Measurements from ENCODE around the gene KIF3B.
"Not testable (repeated sequence)": the region's sequence is repeated elsewhere in the genome, so short reads cannot be mapped to it uniquely, and the experiment has no call there.

Gene KIF3B

GRCh38 chr20:32333988-32334885 is 56.8 kb downstream of the KIF3B start:
- CTCF ChIA-PET = no interaction called here
- TF ChIP-seq SUZ12 (IDR thresholded peaks at IDR 0.05) = no peak
- TF ChIP-seq TARDBP (IDR thresholded peaks at IDR 0.05) = no peak
- TF ChIP-seq ARNT (IDR thresholded peaks at IDR 0.05) = no peak
- TF ChIP-seq ZNF384 (IDR thresholded peaks at IDR 0.05) = no peak
- TF ChIP-seq SP1 (IDR thresholded peaks at IDR 0.05) = no peak
- no peak for TF ChIP-seq HDGF (IDR thresholded peaks at IDR 0.05; ENCODE audit: borderline replicate concordance)
- no peak for TF ChIP-seq LEF1 (IDR thresholded peaks at IDR 0.05; ENCODE audit: borderline replicate concordance)
- TF ChIP-seq, protein P1, sequence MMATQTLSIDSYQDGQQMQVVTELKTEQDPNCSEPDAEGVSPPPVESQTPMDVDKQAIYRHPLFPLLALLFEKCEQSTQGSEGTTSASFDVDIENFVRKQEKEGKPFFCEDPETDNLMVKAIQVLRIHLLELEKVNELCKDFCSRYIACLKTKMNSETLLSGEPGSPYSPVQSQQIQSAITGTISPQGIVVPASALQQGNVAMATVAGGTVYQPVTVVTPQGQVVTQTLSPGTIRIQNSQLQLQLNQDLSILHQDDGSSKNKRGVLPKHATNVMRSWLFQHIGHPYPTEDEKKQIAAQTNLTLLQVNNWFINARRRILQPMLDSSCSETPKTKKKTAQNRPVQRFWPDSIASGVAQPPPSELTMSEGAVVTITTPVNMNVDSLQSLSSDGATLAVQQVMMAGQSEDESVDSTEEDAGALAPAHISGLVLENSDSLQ (IDR thresholded peaks at IDR 0.05) = no peak
- no peak for DNase-seq (ENCODE audit: extremely low spot score)
- POLR2A ChIA-PET = no interaction called here

- DNase-seq (ENCODE audit: extremely low spot score) = peak; percentile 33
- CTCF ChIA-PET = interaction anchor here (1.6 kb wide), 1 partner anchor 121 kb away, joined by 4 read pairs; no protein-coding TSS in a partner anchor
- TF ChIP-seq BHLHE40 (IDR thresholded peaks at IDR 0.05; ENCODE audit: borderline replicate concordance) = no peak
- no peak for TF ChIP-seq LEF1 (IDR thresholded peaks at IDR 0.05; ENCODE audit: borderline replicate concordance)
- TF ChIP-seq SP1 (IDR thresholded peaks at IDR 0.05) = no peak
- no peak for TF ChIP-seq SUZ12 (IDR thresholded peaks at IDR 0.05)
- TF ChIP-seq CTBP1 (IDR thresholded peaks at IDR 0.05; ENCODE audit: borderline replicate concordance) = no peak
- TF ChIP-seq TARDBP (IDR thresholded peaks at IDR 0.05) = no peak
- no peak for TF ChIP-seq ELF4 (IDR thresholded peaks at IDR 0.05)
- no peak for TF ChIP-seq L3MBTL2 (conservative IDR thresholded peaks at IDR 0.05)
- no peak for TF ChIP-seq FOXK2 (IDR thresholded peaks at IDR 0.05)
- TF ChIP-seq FOXM1 (IDR thresholded peaks at IDR 0.05; ENCODE audit: borderline replicate concordance) = no peak
- TF ChIP-seq, protein P1 (IDR thresholded peaks at IDR 0.05) = no peak
- TF ChIP-seq ZNF384 (IDR thresholded peaks at IDR 0.05) = no peak
- TF ChIP-seq HDGF (IDR thresholded peaks at IDR 0.05; ENCODE audit: borderline replicate concordance) = no peak
- POLR2A ChIA-PET = no interaction called here
These were observed 59.5 kb downstream of the KIF3B start for GRCh38 chr20:32336918-32337347.

DNA sequence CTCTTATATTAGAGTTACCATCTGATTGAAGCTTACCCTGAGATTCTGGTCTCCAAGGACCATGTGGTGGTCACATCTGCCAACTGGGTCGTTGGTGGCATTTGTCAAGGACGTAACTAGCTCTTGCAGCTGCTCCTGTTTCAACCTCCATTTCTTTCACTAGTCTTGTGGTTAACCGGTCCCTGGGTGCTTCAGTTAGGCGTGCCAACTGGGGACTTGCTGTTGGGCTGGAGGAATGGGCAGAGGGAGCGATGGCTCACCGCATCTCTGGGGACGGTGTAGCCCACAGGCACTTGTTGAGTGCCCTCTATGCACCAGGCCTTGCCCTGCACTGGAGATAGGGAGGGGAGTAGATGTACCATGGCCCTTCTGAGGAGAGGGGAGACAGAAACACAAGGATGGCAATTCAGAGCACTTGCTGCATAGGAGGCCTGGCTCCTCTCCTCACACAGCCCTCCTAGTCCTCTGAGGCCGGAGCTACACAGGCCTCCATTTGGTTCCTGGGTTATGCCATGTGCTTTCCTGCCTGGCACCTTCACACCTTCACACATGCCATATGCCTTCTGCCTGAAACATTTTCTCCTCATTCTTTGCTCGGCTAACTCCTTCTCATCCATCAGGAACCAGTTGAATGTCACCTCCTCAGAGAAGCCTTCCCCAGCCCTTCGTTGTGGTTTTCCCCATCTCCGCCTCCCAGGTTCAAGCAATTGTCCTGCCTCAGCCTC is 60.6 kb downstream of the KIF3B start:
- POLR2A ChIA-PET = no interaction called here
- CTCF ChIA-PET = interaction anchor here (0.6 kb wide), 1 partner anchor 8 kb away, joined by 4 read pairs; no protein-coding TSS in a partner anchor
- TF ChIP-seq CTBP1 (IDR thresholded peaks at IDR 0.05; ENCODE audit: borderline replicate concordance) (no peak), FOXM1 (IDR thresholded peaks at IDR 0.05; ENCODE audit: borderline replicate concordance) (no peak)
- no peak for DNase-seq (ENCODE audit: extremely low spot score)

GRCh38 chr20:32338665-32339064 is 61.2 kb downstream of the KIF3B start:
- TF ChIP-seq, protein P1 (IDR thresholded peaks at IDR 0.05) = no peak
- TF ChIP-seq NFRKB (IDR thresholded peaks at IDR 0.05) (no peak), HDGF (IDR thresholded peaks at IDR 0.05; ENCODE audit: borderline replicate concordance) (no peak), FOXK2 (IDR thresholded peaks at IDR 0.05) (no peak), ARNT (IDR thresholded peaks at IDR 0.05) (no peak), LEF1 (IDR thresholded peaks at IDR 0.05; ENCODE audit: borderline replicate concordance) (no peak), BHLHE40 (IDR thresholded peaks at IDR 0.05; ENCODE audit: borderline replicate concordance) (no peak), ELF4 (IDR thresholded peaks at IDR 0.05) (no peak), FOXA1 (IDR thresholded peaks at IDR 0.05) (no peak), L3MBTL2 (conservative IDR thresholded peaks at IDR 0.05) (no peak)
- DNase-seq (ENCODE audit: extremely low spot score) = no peak
- ChIA-PET POLR2A (no interaction called here), CTCF (interaction anchor here (0.6 kb wide), 1 partner anchor 8 kb away, joined by 4 read pairs; no protein-coding TSS in a partner anchor)

DNA sequence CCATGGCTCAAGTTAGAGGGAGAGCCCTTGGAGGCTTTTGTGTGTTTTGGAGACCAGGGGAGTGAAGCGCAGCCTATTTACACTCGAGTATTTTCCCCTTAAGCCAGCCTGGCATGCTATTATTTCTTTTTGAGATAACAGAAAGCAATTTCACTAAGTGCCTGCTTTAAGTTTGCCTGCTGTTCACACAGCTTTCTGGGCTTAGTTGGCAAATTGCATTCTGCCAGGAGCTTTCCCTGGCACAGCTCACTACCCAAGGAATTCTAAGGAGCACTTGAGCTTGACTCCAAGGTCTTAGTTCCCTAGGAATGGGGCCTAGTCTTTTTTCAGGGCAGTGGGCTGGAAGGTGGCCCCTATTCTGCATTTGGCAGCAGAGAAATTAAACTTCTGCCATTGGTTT is 61.7 kb downstream of the KIF3B start:
- ChIA-PET POLR2A (no interaction called here), CTCF (interaction anchor here (0.6 kb wide), 1 partner anchor 7 kb away, joined by 4 read pairs; no protein-coding TSS in a partner anchor)

DNA sequence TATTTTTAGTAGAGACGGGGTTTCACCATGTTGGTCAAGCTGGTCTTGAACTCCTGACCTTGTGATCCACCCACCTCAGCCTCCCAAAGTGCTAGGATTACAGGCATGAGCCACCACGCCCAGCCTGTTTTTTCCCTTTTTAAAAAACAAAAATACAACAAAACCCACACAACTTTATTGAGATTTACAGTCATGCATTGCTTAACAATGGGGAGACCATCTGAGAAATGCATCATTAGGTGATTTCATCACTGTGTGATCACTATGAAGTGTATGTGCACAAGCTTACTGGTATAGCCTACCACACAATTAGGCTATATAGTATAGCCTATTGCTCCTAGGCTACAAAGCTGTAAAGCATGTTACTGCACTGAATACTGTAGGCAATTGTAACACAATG is 63.6 kb downstream of the KIF3B start:
- CTCF ChIA-PET; DNase-seq (ENCODE audit: extremely low spot score); POLR2A ChIA-PET: not testable (repeated sequence)

More for the DNA sequence above, 61.7 kb downstream of the KIF3B start:
- DNase-seq (ENCODE audit: extremely low spot score) = no peak
- no peak for TF ChIP-seq BHLHE40 (IDR thresholded peaks at IDR 0.05; ENCODE audit: borderline replicate concordance)
- TF ChIP-seq CTBP1 (IDR thresholded peaks at IDR 0.05; ENCODE audit: borderline replicate concordance) = no peak
- TF ChIP-seq LEF1 (IDR thresholded peaks at IDR 0.05; ENCODE audit: borderline replicate concordance) = no peak
- TF ChIP-seq ELF4 (IDR thresholded peaks at IDR 0.05) = no peak
- TF ChIP-seq HDGF (IDR thresholded peaks at IDR 0.05; ENCODE audit: borderline replicate concordance) = no peak
- TF ChIP-seq TARDBP (IDR thresholded peaks at IDR 0.05) = no peak
- TF ChIP-seq L3MBTL2 (conservative IDR thresholded peaks at IDR 0.05) = no peak
- TF ChIP-seq SUZ12 (IDR thresholded peaks at IDR 0.05) = no peak
- no peak for TF ChIP-seq FOXA1 (IDR thresholded peaks at IDR 0.05)
- no peak for TF ChIP-seq ARNT (IDR thresholded peaks at IDR 0.05)
- TF ChIP-seq FOXK2 (IDR thresholded peaks at IDR 0.05) = no peak
- no peak for TF ChIP-seq ZNF384 (IDR thresholded peaks at IDR 0.05)
- no peak for TF ChIP-seq NFRKB (IDR thresholded peaks at IDR 0.05)
- no peak for TF ChIP-seq SP1 (IDR thresholded peaks at IDR 0.05)

Measured in HEK293T (cell line).